AML-193 (cell line): ENCODE data around the gene GNAZ.

Experiments
- DNase-seq, 2 experiments: peaks; one replicate each; lab custom pipeline; 2025; lab: John Stamatoyannopoulos, UW

Gene GNAZ

GRCh38 chr22:23155143-23155542 is 84.8 kb downstream of the GNAZ start:
- no peak for DNase-seq

- DNase-seq, result no peak
Measured at GRCh38 chr22:23155831-23156230, 85.5 kb downstream of the GNAZ start.

GRCh38 chr22:23156286-23156685 is 86.0 kb downstream of the GNAZ start:
- no peak for DNase-seq

GRCh38 chr22:23157560-23158515 is 87.5 kb downstream of the GNAZ start:
- DNase-seq, result no peak

- DNase-seq, result no peak
Measured at GRCh38 chr22:23158516-23159290, 88.4 kb downstream of the GNAZ start.

GRCh38 chr22:23159291-23159630 is 88.9 kb downstream of the GNAZ start:
- DNase-seq, result no peak

GRCh38 chr22:23161029-23161428 is 90.7 kb downstream of the GNAZ start:
- DNase-seq, result no peak

- DNase-seq, result no peak
Measured at GRCh38 chr22:23161574-23161973, 91.3 kb downstream of the GNAZ start.

GRCh38 chr22:23163665-23164064 is 93.3 kb downstream of the GNAZ start:
- DNase-seq, result no peak

GRCh38 chr22:23164091-23164490 is 93.8 kb downstream of the GNAZ start:
- no peak for DNase-seq

GRCh38 chr22:23166042-23166831 is 95.9 kb downstream of the GNAZ start:
- no peak for DNase-seq

GRCh38 chr22:23166841-23167616 is 96.7 kb downstream of the GNAZ start:
- DNase-seq, result no peak

GRCh38 chr22:23168391-23169042 is 98.2 kb downstream of the GNAZ start:
- no peak for DNase-seq

GRCh38 chr22:23169043-23169406 is 98.7 kb downstream of the GNAZ start:
- DNase-seq, result no peak
